Activated CD4-positive, alpha-beta T cell treated with anti-CD3 and anti-CD28 coated beads, Interleukin-2, Interleukin-4, amounts not matched to agents 100 ng/mL and 50 ng/mL, durations not matched to agents 16 hours and 8 hours (primary cell): ENCODE measurements around the gene PCDHGA2.
"Not testable (repeated sequence)": the region's sequence is repeated elsewhere in the genome, so short reads cannot be mapped to it uniquely, and the experiment has no call there.

Experiments
- DNase-seq: peaks from one replicate; pipeline ENCODE4 v3.0.0-alpha.2; 2020; ENCODE audit warnings: low spot score

The PCDHGA2 gene

DNA sequence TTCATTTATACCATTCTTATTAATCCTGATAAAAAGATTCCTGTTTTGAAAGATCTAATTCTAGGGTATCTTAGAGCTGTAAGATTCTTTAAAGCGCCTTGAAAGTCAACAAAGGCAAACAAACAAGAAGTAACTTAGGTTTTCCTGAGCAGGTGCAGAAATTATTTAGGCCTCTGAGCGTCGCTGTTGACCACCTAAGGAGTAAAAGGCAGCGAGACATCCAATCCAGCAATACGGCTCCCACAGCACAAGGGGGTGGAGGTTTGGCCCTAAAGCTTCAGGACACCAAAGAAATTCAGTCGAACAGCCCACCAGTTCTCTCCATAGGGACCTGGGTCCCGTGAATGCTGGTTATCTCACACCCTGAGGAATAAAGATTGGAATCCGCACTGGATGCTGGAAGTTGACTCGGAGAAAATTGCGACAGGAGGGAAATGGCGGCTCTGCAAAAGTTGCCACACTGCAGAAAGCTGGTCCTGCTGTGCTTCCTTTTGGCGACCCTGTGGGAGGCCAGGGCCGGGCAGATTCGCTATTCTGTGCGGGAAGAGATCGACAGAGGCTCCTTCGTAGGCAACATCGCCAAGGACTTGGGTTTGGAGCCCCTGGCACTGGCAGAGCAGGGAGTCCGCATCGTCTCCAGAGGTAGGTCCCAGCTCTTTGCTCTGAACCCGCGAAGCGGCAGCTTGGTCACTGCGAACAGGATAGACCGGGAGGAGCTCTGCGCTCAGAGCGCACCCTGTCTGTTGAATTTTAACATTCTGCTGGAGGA is at the start of gene PCDHGA2:
TSS of gene PCDHGA2 (plus strand) at position 223 of the 769 bp plus-strand sequence.
- no peak for DNase-seq

DNA sequence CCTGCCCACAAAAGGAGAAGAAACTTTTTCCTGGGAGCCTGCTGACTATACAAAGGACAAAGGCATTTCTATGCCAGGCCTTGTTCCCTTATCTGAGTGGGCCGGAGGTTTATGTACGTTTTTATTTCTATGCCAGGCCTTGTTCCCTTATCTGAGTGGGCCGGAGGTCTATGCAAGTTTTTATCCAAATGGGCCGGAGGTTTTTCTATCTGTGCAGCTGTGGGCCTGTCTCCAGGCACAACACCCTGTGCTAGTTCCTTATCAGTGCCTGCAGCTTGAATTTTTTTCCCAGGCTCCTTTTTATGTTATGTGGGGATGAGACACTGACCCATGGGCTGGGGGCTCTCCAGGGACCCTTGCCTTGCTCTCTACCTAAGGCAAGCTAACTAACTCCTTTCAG is 40.2 kb upstream of the PCDHGA2 start:
- DNase-seq, result no peak

DNA sequence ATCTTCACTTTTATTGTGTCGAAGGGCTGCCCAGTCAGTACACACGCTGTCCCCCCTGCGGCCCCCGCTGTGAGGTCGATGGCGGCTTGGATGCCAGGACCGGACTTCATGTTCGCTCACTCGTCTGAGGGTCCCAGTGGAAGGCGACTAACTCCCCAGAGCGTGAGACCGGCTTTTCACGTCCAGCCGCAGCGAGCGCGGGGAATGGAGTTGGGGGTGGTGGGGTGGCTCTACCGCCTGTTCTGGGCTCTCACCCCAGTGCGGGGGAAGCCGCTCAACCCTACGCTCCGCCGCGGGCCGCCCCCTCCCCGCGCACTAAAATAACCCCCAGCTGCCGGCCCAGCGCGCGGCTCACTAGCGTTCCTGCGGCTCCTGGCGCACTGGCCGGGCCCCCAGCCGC is 34.8 kb upstream of the PCDHGA2 start, which contains the start of gene SLC25A2:
TSS of gene SLC25A2 (minus strand) at position 294 of the 400 bp plus-strand sequence. CDS start at position 110, 184 bp downstream.
- no peak for DNase-seq

DNA sequence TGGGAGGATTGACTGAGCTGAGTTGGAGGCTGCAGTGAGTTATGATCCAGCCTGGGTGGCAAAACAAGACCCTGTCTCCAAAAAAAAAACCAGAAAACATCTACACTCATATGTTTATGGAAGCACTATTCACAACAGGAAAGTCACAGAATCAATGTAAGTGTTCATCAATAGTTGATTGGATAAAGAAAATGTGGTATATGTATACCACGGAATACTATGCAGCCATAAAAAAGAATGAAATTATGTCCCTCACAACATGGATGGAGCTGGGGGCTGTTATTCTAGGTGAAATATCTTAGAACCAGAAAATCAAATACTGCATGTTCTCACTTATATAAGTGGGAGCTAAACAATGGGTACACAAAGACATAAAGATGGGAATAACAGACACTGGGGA is 31.9 kb upstream of the PCDHGA2 start:
- DNase-seq, result no peak

DNA sequence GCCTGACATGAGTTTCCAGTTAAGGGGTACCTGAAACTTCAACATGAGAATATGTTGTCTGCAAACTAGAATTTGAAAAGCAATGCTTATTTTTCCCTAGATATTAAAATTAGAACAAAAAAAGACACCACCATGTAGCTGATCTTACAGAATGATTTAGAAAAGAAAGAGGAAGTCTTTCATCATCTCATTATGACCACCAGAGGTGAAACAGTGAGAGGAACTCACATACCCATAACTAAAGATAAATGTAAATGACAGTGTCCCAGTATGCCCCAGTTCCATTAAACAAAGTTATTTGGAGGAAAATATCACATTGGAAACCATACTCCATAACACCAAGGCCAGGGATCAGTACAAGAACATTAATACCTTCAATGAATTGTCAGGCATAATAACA is 24.8 kb upstream of the PCDHGA2 start:
- DNase-seq, result no peak

DNA sequence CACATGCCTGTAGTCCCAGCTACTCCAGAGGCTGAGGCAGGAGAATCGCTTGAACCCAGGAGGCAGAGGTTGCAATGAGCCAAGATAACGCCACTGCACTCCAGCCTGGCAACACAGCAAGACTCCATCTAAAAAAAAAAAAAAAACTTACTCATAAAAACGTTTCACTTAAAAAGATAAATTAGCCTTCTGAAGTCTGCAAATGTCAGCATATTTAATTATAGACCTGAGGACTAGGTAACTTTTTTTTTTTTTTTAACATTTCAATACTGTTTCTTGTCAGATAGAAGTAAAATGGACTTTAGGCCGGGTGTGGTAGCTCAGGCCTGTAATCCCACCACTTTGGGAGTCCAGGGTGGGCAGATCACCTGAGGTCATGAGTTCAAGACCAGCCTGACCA is 21.6 kb upstream of the PCDHGA2 start:
- DNase-seq, result not testable (repeated sequence)

DNA sequence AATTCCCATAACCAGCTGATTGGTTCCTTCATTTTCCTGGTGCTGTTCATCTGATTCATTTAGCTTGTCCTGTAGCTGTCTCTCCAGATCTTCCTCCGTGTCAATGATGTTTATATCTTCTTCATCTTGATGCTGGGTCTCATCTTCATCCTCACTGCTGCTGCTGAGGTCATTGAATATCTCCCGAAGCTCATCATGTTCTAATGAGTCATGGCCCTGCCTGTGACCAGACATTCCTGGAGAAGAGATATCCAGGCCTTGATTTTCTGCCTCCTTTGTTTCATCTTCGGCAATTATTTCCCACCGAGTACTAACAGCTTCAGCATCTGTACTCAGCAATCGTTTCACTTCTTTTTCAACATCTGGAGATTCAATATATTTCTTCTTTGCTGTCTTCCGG is 19.4 kb upstream of the PCDHGA2 start:
- no peak for DNase-seq

DNA sequence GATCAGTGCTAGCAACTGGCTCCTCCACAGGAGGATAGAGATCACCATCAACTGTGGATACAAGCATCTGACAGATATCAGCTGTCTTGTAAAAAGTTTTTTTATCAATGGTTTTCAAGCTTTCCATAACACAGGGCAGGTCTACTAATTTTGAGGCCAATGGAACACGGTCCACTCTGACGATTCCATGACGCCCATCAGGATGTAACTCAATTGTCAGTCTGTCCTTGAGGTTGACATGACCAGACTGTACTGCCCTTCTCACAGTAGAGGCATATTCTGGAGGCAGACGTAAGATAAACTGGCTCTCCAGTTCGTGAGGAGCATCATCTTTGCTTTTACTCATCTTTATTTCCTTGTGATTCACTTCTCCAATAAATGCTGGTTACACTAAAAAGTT is 18.9 kb upstream of the PCDHGA2 start:
- no peak for DNase-seq

DNA sequence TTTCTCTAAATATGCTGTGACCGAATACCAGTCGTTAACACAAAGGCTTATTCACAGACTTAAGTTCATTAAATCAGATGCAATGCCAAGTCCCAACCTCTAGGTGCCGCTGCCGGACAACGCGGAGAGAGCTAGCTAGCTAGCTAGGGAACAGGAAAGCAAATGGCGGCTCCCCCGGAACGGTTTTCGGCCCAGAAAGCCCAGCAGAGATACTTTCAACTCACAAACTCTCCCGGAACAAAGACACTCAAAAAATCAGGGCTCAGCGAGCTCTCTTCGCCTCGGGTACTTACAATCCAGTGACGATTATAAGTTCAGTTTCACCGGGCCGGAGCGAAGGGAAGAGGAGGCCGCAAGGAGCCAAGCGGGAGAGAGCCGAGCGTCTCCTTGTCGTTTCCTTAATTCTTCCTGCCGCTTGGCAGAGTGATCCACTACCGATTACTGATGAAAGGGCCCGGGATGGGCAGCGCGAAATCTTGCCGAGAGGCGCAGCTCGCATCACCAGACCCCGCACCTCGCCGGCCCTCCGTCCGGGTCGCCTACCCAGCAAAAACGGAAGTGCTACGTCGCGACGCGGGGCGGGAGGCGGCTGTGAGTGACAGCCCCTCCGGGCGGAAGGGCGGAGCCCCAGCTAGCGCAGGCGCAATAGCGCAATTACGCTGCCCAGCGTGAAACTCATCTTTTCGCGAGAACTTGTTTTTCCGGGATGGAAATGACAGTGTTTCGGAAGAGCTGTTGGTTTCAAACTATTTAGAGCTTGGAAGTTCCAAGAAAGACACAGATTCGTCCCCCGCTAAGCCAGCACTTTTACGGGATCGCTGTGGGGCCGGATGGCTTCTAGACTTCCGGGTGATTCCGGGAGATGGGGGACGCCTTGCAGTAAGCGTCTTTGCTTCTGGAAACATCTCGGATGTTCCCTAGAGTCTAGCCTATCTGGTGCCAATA is 18.1 kb upstream of the PCDHGA2 start, which contains the start of gene TAF7:
TSS of gene TAF7 (minus strand) at position 560 of the 945 bp plus-strand sequence. CDS start 740 bp downstream, outside the sequence.
- DNase-seq, result peak; percentile 93

DNA sequence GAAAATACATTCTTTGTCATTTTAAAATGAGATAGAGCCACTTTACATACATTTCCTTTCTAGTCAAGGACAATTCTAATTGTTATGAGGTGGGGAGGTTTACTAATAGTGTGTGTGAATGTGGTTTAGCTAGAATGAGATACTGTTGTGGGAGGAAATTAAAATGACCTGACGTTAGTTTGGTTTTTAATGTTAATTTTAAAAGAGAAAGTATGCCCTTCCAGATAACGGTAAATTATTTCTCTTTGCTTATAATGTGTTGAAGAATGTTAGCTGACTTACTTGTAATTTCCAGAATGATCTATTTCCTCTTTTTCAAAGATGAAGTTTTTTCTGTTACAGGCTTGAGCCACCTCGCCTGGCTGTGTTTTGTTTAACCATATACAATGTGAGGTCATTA is 16.3 kb upstream of the PCDHGA2 start:
- DNase-seq, result no peak

DNA sequence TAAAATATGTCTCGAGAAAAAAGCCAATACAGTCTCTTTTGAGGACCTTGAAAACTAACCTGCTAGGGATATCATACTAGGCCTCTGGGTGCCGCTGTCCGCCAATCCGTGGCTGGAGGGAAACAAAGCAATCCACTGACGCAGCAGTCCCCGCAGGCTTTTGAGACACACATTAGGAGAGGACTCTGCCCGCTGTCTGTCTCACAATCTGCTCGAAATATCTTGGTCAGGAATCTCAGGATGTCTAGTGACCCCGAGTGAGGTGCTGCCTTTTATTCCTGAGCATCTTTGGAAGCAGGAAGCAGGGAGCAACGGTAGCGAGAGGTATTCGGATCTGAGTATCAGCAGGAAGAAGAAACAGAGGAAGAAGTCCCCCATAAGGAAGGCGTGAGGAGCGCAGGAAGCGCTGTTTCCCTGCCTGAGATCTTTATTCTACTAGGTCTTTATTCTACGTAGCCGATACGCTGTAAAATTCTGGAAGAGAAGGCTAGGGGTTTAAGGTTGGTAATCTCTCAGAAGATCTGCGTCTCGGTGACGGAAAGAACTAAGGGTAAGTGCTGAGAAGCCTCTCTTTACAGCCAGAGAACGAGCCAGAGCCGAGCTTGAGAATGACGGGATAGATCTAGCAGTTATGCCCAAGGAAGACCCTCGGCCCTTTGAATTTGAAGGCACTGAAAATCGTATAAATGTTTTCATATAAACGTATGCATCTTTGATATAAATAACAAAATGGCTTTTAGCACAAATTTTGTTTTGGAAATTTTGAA is 12.3 kb upstream of the PCDHGA2 start:
- peak; percentile 51 for DNase-seq

DNA sequence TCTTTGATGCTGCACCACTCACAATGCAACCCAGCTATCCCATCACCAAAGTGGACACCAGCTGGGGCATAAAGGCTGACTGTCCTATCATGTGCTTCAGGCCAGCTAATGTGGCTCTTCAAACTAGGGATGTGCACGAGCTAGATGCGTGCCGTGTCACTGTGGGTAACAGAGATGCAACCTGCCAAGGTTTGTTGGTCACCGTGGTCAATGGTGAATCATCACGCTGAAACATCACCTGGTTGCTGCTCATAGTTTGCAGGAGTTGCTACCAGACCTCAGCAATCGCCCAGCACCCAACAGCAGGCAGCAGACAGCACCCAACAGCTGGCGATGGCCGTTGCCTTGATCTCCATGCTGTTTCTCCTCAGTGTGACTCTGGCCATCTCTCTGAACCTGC is 10.3 kb upstream of the PCDHGA2 start:
- DNase-seq, result no peak

DNA sequence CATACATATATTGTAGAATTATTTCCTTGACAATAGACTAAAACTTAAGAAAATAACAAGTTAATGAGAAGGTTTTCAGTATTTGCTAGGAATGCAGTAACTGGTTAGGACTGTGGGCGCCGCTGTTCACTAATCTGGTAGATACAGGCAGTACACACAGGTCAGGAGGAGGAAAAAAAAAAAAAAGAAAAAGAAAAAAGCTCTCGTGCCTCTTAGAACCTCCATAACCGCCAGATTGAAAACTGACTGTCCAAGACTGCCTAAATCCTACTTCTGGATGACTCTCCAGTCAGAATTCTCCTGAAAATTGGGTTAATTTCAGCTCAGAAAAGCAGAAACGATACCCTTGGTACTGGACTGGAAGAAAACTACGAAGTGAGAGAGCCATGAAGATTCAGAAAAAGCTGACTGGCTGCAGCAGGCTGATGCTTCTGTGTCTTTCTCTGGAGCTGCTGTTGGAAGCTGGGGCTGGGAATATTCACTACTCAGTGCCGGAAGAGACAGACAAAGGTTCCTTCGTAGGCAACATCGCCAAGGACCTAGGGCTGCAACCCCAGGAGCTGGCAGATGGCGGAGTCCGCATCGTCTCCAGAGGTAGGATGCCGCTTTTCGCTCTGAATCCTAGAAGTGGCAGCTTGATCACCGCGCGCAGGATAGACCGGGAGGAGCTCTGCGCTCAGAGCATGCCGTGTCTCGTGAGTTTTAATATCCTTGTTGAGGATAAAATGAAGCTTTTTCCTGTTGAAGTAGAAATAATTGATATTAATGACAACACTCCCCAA is 8.1 kb upstream of the PCDHGA2 start, which contains the start of gene PCDHGA1:
TSS of gene PCDHGA1 (plus strand) at position 216 of the 782 bp plus-strand sequence.
- DNase-seq, result peak; percentile 9

DNA sequence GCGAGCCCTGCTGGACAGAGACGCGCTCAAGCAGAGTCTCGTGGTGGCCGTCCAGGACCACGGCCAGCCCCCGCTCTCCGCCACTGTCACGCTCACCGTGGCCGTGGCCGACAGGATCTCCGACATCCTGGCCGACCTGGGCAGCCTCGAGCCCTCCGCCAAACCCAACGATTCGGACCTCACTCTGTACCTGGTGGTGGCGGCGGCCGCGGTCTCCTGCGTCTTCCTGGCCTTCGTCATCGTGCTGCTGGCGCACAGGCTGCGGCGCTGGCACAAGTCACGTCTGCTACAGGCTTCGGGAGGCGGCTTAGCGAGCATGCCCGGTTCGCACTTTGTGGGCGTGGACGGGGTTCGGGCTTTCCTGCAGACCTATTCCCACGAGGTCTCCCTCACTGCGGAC is 6.0 kb upstream of the PCDHGA2 start:
- DNase-seq, result not testable (repeated sequence)

DNA sequence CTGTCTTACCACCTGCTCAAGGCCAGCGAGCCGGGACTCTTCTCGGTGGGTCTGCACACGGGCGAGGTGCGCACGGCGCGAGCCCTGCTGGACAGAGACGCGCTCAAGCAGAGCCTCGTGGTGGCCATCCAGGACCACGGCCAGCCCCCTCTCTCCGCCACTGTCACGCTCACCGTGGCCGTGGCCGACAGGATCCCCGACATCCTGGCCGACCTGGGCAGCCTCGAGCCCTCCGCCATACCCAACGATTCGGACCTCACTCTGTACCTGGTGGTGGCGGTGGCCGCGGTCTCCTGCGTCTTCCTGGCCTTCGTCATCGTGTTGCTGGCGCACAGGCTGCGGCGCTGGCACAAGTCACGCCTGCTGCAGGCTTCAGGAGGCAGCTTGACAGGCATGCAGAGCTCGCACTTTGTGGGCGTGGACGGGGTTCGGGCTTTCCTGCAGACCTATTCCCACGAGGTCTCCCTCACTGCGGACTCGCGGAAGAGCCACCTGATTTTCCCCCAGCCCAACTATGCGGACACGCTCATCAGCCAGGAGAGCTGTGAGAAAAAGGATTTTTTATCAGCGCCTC is 2.3 kb downstream of the PCDHGA2 start:
- DNase-seq, result not testable (repeated sequence)

DNA sequence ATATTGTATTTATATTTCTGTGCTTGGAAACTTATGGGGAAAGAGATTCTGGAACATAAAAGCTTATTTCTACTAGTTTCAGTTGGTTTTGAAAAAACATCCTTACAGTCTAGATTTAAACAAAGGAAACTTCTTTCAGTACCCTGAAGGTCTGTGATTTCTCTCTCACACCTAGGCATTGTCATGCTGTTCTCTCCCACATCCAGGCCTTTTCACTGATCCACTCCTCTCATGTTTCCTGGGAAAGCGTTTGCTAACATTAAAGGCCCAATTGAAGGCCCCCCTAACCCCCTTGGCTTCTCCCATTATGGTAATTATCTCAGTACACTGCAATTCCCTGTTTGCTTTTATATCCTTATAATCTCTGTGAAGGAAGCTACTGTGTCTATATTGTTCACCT is 4.2 kb downstream of the PCDHGA2 start:
- DNase-seq, result no peak

DNA sequence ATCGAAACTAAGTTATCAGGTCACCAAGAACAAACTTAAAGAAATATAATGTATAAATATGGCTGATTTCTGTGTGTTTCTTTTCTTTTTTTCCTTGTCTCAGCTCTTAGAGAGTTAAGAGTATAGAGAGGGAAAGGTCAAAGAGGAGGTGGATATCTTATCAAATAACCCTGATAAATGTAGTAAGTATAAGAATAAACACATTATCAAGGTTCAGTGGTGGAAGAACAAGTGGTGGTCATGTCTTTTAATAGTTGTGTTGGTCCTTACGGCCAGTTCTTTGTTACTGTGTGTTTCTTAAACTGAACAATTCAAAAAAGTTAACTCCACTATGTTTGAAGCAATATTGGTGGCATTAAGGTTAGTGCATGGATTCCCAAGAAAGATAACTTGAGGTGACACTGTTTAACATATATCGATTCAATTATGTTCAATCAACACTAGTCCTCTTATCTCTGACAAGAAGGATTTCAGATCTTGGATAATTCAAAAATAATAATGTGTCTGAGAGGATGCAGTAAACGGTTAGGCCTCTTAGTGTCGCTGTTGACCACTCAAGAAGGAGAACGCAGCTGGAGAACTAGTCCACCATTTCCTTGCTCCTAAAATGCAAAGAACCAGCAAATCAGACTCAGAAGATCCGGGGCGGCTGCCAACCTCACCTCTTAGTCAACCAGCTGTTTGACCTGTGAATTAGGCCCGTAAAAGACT is 4.8 kb downstream of the PCDHGA2 start, which contains the start of gene PCDHGA3:
TSS of gene PCDHGA3 (plus strand) at position 588 of the 711 bp plus-strand sequence. CDS start 205 bp downstream, outside the sequence.
- DNase-seq, result peak; percentile 11

DNA sequence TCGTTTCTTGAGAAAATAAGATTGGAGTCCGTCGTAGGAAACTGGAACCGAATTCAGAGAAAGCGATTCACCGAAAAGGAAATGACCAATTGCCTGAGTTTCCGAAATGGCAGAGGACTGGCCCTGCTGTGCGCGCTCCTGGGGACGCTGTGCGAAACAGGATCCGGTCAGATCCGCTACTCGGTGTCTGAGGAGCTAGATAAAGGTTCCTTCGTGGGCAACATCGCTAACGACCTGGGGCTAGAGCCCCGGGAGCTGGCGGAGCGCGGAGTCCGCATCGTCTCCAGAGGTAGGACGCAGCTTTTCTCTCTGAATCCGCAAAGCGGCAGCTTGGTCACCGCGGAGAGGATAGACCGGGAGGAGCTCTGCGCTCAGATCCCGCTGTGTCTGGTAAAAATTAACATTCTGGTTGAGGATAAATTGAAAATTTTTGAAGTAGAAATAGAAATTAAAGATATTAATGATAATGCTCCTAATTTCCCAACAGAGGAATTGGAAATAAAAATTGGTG is 5.4 kb downstream of the PCDHGA2 start:
- no peak for DNase-seq

DNA sequence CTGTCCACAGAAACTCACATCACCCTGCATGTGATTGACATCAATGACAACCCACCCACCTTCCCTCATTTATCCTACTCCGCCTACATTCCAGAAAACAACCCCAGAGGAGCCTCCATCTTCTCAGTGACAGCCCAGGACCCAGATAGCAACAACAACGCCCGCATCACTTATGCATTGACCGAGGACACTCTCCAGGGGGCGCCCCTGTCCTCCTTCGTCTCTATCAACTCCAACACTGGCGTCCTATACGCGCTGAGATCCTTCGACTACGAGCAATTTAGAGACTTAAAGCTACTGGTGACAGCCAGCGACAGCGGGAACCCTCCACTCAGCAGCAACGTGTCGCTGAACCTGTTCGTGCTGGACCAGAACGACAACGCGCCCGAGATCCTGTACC is 6.8 kb downstream of the PCDHGA2 start:
- DNase-seq, result no peak

DNA sequence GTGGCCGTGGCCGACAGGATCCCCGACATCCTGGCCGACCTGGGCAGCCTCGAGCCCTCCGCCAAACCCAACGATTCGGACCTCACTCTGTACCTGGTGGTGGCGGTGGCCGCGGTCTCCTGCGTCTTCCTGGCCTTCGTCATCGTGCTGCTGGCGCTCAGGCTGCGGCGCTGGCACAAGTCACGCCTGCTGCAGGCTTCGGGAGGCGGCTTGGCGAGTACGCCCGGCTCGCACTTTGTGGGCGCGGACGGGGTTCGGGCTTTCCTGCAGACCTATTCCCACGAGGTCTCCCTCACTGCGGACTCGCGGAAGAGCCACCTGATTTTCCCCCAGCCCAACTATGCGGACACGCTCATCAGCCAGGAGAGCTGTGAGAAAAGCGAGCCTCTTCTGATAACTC is 7.5 kb downstream of the PCDHGA2 start:
- not testable (repeated sequence) for DNase-seq
